ENCODE results near the gene HIVEP3. TPM values are rescaled to one million over a fixed set of nuclear protein-coding genes. Genes with fewer than 3 reads are reported as not detected.

Gene HIVEP3
- total and polyA plus RNA-seq, 2 experiments from 2014 or later, result 0.57 to 5.9 TPM

DNA sequence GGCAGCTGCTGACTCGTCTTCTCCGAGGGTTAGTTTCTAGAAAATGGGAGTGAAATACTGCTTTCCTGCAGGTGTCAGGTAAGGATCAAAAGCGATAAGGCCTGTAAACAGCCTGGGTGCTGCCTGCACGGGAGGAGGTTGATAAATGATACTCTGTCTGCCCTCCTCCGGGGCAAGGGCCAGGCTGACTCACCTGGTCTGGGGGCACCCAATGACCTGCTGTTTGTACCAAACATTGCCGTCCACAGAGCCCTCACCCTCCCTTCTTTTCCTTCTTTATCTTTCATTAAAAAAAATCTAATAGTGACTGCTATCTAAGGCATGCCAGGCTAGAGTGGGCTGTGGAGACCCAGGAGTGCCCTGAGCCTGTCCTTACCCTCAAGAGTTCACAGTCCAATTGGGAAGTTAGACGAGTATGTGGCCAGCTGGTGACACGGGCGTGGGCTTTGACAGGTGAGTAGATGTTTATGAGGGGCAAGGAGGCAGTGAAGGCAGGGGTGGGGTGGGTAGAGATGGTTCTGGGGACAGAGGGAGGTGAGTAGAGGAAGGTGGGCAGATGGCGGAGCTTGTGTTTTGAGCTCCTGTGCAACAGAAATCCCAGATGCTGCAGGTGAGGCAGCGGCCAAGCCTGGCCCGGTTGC, 450.5 kb downstream of the HIVEP3 start:
- H3K36me3 ChIP-seq (replicated peaks; ENCODE audit: insufficient read depth, low read depth), result no peaks in the 10 kb centered on the region
- H3K79me2 ChIP-seq, result no peaks in the 10 kb centered on the region
- no peaks in the 10 kb centered on the region for H3K9me3 ChIP-seq (ENCODE audit: low read depth)
- H2AFZ ChIP-seq, result no peak overlapping the region
- WGBS (ENCODE audit: low lambda C conversion rate, missing lambda C conversion rate), result 65% methylated on average over 10 of the region's 12 CpGs
- H3K27me3 ChIP-seq, result no peaks in the 10 kb centered on the region
- H4K20me1 ChIP-seq (ENCODE audit: insufficient read depth, poor library complexity, severe bottlenecking), result no peaks in the 10 kb centered on the region
- peaks cover 16% of the 10 kb centered on the region for H3K4me1 ChIP-seq (ENCODE audit: insufficient read depth)
- TF ChIP-seq EZH2 (IDR thresholded peaks at IDR 0.05; ENCODE audit: borderline replicate concordance), result no peak
- no peak for TF ChIP-seq CTCF (IDR thresholded peaks at IDR 0.05; ENCODE audit: poor library complexity)
- no peak for TF ChIP-seq EZH2phosphoT487 (IDR thresholded peaks at IDR 0.05; ENCODE audit: low read depth, severe bottlenecking, unreplicated experiment)
- no peak overlapping the region for H3K4me3 ChIP-seq
- no peaks in the 10 kb centered on the region for H3K9me2 ChIP-seq (replicated peaks; ENCODE audit: insufficient read depth)
- peak overlapping the region; percentile 10 for H3K4me2 ChIP-seq
- peak overlapping the region; percentile 26 for H3K27ac ChIP-seq
- DNase-seq (ENCODE audit: low spot score), result peak; percentile 53

GRCh38 chr1:41467673-41468072, 451.0 kb downstream of the HIVEP3 start:
- Histone ChIP-seq H4K20me1 (ENCODE audit: insufficient read depth, poor library complexity, severe bottlenecking) (no peaks in the 10 kb centered on the region), H3K9me3 (ENCODE audit: low read depth) (no peaks in the 10 kb centered on the region), H3K4me2 (no peak overlapping the region), H3K4me1 (ENCODE audit: insufficient read depth) (peaks cover 17% of the 10 kb centered on the region), H3K27ac (peak overlapping the region; percentile 26), H3K36me3 (replicated peaks; ENCODE audit: insufficient read depth, low read depth) (no peaks in the 10 kb centered on the region), H3K9me2 (replicated peaks; ENCODE audit: insufficient read depth) (no peaks in the 10 kb centered on the region), H3K79me2 (no peaks in the 10 kb centered on the region), H2AFZ (no peak overlapping the region), H3K4me3 (no peak overlapping the region), H3K27me3 (no peaks in the 10 kb centered on the region)
- 68% methylated on average over 4 of the region's 4 CpGs for WGBS (ENCODE audit: low lambda C conversion rate, missing lambda C conversion rate)
- DNase-seq (ENCODE audit: low spot score), result no peak
- TF ChIP-seq EZH2 (IDR thresholded peaks at IDR 0.05; ENCODE audit: borderline replicate concordance) (no peak), EZH2phosphoT487 (IDR thresholded peaks at IDR 0.05; ENCODE audit: low read depth, severe bottlenecking, unreplicated experiment) (no peak), CTCF (IDR thresholded peaks at IDR 0.05; ENCODE audit: poor library complexity) (no peak)

DNA sequence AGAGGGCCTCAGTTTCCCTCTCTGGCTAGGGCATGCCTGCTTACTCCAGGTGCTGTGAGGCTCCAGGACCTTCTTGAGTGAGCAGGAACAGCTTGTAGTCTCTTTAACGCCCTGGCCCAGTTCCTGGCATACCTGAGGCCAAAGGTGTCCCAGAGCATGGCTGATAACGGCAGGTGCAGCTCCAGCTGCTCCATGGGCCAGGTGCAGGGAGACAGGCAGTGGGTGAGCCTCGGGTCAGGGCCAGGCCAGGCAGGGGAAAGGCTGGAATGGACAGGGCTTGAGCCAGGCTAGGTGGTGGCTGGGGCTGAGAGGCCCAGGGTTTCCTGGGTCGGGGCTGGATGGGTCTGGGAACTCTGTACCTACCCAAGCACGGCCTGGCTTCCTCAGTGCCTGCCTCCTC, 452.6 kb downstream of the HIVEP3 start:
- 71% methylated on average over 5 of the region's 5 CpGs for WGBS (ENCODE audit: low lambda C conversion rate, missing lambda C conversion rate)
- peaks cover 29% of the 10 kb centered on the region for H3K4me1 ChIP-seq (ENCODE audit: insufficient read depth)

More for the DNA sequence above, 452.6 kb downstream of the HIVEP3 start:
- H3K9me3 ChIP-seq (ENCODE audit: low read depth), result no peaks in the 10 kb centered on the region
- no peaks in the 10 kb centered on the region for H4K20me1 ChIP-seq (ENCODE audit: insufficient read depth, poor library complexity, severe bottlenecking)
- no peak overlapping the region for H2AFZ ChIP-seq
- DNase-seq (ENCODE audit: low spot score), result no peak
- no peaks in the 10 kb centered on the region for H3K27me3 ChIP-seq
- no peak overlapping the region for H3K4me2 ChIP-seq
- H3K9me2 ChIP-seq (replicated peaks; ENCODE audit: insufficient read depth), result no peaks in the 10 kb centered on the region
- no peak overlapping the region for H3K4me3 ChIP-seq
- TF ChIP-seq EZH2phosphoT487 (IDR thresholded peaks at IDR 0.05; ENCODE audit: low read depth, severe bottlenecking, unreplicated experiment), result no peak
- no peak for TF ChIP-seq EZH2 (IDR thresholded peaks at IDR 0.05; ENCODE audit: borderline replicate concordance)
- TF ChIP-seq CTCF (IDR thresholded peaks at IDR 0.05; ENCODE audit: poor library complexity), result no peak
- H3K36me3 ChIP-seq (replicated peaks; ENCODE audit: insufficient read depth, low read depth), result no peaks in the 10 kb centered on the region
- no peak overlapping the region for H3K27ac ChIP-seq
- no peaks in the 10 kb centered on the region for H3K79me2 ChIP-seq
